Hypothalamus (tissue), 51 donors: ENCODE results near the gene BBX.
"Not testable (repeated sequence)": the region's sequence is repeated elsewhere in the genome, so short reads cannot be mapped to it uniquely, and the experiment has no call there.

ENCODE experiments used
- DNase-seq, 51 donors: peaks; one replicate each; lab custom pipeline; 2025; lab: John Stamatoyannopoulos, UW

The BBX gene

DNA sequence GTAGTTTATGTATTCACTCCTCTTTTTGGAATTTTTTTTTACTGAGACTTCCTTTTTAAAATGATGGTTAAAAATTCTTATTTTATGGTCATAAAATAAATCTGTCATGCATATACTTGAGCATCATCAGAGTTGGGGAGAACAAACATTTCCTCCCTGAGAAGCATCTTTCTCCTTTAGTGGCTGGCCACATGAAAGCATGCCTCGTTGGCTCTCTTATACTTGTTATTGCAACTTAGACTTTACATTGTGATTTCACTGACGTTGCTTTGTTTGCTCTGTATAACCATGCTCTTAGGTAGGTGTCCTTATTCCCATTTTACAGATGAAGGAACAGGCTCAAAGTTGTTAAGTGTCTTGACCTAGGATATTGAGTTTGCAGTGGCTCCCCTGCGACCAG, 18.1 kb downstream of the BBX start:
- no peak for DNase-seq

DNA sequence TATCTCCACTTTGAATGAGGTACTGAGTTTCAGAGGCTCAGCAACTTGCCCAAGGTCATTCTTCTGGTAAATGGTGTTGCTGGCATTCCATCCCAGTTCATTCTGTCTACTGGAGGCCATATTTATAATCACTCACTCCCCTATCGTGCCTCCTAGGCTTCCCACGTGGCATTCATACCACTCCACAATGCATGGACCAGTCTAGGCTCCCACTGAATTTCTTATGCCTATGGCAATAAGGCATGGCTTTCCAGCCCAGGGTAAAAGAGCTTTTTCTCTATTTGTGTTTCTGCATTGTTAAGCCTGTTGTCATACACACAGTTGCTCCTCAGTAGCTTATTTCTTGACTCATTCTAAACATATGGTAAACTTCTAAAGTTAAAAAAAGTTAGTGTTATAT, 19.9 kb downstream of the BBX start:
- DNase-seq = no peak

DNA sequence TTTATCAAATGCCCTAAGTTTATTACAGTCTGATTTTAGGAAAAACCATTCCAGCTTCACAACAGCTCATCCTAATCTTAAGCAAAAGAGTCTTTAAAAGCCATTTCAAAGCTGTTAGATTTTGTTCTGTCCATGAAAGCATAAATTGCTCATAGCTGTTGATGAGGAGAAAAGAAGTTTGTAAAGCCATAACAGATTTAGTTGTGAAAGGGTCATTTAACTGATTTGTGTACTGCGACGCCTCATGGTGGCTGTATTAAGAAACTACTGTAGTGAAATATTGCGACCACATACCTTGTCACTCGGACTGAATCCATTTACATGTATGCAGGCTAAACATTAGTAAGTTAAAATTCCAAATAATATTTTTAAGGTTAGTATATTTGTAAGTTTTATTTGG, 20.9 kb downstream of the BBX start:
- DNase-seq = peak in 7 of 51 donors; percentile 2 to 47 (median 9)

DNA sequence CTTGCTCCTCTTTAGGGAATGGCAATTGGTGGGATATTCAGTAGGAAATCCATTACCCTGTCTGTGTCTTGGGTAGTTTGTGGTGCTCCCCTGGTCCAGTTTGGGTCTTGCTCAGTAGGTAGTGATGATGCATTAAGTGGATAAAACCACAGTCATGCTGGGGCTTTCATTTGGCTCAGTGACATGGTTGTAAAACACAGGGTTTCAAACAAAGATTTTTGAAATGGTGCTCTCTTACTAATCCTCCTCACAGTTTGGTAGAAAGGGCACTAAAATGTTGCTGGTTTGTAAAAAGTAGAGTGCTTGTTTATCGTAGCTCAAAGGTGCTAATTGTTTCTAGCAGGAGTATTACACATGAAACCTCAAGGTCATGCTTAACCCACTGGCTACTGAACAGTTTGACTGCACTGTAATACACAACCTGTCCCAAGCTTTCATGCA, 22.9 kb downstream of the BBX start:
- no peak for DNase-seq

DNA sequence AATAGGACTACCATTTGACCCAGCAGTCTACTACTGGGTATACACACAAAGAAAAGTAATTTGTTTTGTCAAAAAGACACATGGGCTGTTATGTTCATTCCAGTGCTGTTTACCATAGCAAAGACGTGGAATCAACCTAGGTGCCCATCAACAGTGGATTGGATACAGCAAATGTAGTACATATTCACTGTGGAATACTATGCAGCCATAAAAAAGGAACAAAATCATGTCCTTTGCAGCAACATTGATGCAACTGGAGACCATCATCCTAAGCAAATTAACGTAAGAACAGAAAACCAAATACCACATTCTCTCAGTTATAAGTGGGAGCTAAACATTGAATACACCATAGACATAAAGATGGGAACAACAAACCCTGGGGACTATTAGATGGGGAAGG, 25.8 kb downstream of the BBX start:
- DNase-seq = no peak

DNA sequence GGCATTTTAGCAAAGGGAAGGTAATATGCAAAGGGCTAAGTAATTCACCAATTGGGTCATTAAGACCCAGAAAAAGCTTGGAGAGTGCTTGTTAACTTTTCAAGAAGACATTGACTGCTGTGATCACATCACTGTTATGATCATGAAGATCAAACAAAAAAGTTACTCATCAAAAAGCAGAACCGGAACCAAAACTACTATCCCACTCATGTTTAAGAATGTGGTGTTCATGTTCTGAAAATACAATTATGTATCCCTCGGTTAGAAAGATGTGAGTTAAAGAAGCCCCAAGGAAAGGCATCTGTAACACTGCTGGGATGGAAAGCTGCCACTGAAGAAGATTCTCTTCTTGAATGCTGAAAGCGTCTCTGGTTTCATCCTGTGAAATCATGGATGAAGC, 32.6 kb downstream of the BBX start:
- no peak for DNase-seq

DNA sequence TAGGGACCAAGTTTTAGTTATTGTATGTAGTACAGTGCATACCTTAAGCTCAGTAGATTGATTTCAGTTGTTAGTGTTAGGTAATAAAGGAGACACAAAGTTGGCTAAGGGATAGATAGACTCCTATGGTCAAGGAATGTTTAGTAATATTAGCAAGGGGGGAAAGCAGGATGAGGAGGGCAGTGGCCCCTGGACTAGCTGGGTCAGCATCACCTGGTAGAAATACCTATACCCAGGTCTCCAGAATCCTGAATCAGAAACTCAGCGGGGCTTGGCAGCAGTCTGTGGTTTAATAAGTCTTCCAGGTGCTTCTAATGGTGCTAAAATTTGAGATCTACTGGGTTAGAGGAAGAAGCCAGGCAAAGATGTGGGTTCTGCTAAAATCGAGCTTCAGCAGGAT, 35.0 kb downstream of the BBX start:
- no peak for DNase-seq

DNA sequence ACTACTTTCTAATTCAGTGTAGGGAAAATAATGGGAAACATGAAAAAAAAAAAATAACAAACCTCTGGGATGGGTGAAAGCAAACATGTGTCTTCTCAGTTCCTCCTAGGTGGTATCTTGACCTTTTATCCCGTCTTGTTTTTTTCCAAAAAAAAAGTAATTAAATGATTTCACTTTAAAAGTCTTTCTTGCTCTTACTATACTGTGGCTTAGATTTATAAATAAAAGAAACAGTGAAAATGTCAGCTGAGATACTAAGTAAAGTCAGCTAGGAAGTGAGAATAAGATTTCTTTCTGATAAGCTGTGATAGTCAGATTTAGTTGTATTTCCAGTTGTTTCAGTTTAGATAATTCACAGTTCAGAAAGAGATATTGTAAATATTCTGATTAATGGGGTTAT, 37.4 kb downstream of the BBX start:
- DNase-seq = no peak

DNA sequence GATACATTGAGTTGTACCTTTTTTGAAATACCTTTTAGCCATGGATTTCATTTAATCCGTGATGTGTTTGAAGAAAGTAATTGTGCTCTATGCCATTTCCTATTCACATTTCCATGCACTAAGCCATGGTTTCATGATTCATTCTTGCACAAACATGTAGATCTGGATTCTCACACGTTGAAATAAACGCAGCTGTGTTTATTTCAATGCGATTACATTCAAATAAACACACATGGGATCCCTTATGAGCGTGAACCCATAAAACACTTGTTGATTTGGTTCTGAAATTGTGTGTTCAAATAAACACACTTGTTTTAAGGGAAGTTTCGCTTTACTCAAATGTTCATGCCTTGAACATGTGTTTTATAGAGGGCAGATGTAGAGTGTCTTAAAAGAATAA, 39.2 kb downstream of the BBX start:
- DNase-seq = no peak

DNA sequence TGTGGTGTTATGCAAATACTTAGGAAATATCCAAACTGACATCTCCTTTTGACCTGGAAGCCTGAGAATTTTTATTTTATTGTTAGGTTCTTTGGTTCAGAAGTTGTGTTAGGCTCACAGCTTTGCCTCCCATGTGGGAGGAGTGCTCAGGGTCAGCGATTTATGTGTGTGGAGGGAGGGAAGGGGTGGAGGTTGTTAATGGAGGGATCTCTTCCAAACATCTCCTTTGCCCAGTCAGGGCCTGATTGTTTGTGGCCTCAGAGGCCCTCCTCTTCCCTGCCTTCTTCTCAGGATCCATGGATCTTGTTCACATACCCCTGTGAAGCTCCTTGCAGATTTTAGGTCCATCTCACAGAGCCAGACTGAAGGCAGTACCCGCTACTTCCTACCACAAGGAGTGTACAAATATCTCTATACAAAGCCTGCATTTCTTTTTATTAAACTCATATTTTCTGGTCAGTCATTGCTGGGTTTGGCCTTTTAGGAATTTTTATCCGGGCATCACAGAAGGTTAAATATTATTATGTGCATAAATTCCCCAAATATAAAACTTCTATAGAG, 40.3 kb downstream of the BBX start:
- DNase-seq = no peak

DNA sequence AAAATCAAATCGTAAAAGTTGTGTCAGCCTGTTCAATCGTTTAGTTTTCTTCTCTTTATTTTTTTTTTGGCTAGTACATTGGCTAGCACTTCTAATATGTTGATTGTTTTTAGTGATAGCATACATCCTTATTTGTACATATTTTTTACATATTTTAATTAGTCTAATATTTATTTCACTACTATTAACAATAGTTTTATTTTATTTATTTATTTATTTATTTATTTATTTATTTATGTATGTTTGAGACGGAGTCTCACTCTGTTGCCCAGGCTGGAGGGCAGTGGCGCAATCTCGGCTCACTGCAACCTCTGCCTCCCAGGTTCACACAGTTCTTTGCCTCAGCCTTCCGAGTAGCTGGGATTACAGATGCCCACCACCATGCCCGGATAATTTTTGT, 42.5 kb downstream of the BBX start:
- DNase-seq = not testable (repeated sequence)

DNA sequence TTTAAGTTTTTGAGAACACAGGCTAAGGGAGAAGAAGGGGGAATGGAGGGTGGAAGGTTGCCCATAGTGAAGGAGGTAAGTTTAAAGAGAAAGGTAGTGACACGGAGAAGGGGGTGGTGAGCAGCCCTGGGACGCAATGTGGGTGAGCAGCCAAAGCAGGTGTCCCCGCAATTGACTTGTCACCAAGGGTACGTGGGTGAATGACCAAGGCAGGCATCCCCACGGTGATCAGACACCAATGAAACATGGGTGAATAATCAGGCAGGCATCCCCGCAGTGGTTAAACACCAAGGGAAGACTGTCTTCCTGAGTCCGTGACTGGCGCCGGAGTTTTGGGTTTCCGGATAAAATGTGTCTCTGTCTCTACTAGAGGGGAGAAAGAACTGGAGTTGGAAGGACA, 48.3 kb downstream of the BBX start:
- DNase-seq = not testable (repeated sequence)

DNA sequence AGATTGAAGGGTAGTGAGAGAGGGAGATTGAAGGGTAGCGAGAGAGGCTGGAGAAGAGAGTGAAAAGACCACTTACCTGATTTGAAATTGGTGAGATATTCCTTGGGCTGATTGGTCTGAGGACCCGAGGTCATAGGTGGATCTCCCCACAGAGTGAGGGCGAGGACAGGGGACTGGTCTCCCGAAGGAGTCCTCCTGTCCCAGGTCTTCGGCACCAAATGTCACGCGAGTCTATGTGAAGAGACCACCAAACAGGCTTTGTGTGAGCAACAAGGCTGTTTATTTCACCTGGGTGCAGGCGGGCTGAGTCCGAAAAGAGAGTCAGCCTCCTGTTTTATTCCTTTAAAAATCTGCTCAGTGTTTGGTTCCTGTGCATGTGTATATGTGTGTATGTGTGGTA, 48.7 kb downstream of the BBX start:
- DNase-seq = not testable (repeated sequence)

DNA sequence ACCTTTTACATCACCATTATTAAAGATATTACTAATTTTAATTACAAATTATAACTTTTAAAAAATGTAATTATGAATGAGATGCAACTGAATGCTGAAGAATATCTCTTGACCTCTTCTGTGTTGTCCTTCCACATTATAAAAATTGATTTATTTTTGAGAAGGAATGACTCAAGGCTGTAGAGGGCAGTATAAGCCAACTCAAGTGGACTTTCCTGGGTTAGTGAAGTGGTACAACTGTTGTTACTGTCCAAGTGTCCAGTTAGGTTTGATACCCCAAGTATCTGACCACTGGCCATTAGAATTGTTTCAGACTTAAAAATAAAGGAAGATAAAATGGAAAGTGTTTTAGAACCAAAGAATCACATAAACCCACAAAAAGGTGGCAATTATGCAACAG, 51.9 kb downstream of the BBX start:
- DNase-seq = peak in 1 of 51 donors; percentile 26

DNA sequence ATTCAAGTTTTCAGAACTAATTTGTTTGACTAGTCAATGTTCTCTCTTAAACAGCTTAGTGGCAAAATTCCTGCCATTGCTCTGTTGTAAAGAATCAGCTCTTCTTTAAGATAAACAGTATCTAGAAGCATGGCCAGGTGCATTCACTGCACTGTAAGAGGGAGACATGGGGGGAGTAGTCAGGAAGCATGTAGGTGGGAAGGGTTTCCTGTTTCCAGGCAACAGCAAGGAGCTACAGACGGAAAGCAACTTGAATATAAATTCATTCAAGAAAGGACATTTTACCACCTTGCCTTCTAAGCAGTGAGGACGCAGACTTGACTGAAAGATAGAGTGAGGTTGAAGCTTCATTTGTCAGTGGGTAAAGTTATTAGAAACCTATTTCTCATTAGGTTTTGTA, 55.3 kb downstream of the BBX start:
- DNase-seq = no peak

DNA sequence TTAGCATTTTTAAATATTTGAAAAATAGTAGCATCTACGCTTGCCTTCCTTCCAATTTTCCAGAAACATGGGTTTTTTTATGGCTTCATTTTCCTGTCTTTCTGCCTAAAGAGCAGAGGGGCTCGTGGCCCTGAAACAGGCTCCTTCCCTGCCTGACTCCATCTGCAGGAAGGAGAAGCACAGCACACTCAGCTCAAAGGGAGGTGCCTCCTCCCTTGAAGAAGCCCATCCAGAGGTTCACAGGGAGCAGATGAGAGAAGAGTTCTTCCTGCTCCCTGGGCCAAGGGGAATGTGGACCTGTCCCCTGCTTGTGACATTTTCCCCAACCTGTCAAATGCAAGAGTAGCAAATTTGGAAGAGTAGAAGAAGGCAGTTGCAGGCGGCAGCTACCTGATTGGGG, 55.8 kb downstream of the BBX start:
- DNase-seq = no peak

DNA sequence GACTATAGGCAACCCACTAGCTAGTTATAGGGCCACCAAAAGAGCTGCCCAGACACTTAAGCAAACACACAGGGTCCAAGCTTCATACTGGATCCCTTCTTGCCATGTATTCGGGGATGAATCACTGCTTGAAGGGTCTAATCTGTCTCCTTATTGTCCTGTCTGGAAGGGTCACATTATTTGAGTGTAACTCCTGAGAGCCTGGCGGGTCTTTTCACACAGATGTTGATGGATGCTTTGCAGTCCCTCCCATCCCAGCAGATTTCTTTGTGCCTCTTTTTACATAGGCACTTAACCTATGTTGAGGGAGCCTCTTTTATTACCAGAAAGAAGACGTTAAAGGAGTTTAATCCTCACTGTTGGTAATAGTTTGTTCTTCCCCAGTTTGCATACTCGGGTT, 56.6 kb downstream of the BBX start:
- DNase-seq = no peak

DNA sequence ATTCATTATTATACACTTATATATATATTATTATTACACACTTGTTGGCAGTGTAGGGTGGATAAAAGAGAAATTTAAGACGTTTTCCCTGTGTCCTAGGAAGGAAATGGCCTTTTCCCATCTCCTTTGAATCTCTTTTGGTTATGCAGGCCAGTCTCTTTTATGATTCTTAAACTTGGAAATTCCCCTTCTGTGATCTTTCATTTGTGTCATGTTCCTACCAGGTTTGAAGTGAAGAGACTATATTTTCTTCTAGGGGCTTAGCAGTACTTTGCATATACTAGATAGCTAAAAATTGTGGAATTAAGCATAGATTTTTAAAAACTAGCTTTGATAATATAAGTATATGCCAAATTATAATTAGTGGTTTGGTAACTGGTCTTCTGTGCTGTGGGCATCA, 58.5 kb downstream of the BBX start:
- no peak for DNase-seq

DNA sequence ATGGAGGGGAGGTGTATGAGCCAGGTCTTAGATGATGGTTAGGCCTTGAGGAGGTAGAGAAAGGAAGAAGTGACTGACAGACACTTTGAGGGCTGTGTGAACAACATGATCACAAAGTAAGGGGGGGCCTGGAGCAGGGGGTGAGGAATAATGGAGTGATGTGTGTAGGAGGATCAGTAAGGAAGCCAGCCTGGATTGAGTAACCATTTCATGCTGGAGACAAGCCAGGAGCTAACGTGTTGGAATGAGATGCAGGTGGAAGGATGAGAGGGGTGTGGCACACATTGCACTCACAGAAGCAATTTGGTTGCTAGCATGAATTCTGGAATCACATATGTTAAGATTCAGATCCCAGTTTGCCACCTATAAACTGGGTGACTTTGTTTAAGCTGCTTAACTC, 65.5 kb downstream of the BBX start:
- no peak for DNase-seq

DNA sequence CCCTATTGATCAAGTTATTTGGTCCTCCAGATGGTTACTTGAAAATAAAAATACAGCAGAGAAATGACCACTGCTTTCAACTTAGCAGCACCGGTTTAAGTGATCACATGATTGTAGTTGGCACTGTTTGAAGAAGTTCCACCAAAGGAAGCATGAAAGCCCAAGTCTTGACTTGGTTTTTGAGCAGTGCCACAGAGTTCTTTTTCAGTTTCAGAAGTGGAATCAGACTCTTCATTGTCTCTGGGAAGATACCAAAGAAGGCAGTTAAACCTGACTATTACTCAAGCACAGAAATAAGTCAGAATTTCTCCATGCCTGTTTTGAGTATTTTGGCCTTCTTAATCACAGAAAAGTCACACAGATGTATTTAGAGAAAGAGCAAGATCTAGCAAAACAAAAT, 66.7 kb downstream of the BBX start:
- DNase-seq = no peak

DNA sequence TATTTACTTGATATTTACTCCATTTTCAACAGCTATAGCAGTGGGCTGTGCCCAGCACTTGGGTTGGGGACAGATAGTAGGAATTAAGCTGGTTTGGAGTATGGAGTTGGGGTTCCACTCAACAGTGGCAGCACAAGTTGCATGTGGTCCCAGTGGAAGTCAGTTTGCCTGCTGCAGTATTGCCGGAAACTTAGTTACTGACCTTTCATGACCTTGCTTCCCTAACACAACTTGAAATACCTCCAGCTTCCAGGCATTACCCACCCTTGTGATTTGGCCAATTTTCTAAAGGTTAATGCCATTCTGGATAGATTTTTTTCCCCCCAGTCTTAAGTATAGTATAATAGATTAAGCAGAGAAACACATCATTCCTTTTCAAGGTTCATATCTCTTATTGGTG, 68.0 kb downstream of the BBX start:
- no peak for DNase-seq

DNA sequence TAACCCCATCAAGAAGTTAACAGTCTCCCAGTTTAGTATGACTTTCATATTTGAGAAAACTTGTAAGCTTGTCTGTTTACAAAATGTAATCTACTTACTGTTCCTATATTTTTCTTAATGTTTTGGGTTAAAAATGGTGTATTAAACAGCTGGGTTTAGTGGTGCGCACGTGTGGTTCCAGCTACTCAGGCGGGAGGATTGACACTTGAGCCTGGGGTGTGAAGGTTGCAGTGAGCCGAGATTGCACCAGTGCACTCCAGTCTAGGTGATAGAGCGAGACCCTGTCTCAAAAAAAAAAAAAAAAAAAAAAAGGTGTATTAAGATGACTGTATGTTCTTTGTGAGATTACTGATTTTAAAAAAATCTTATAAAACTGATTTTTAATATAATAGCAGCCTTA, 69.3 kb downstream of the BBX start:
- no peak for DNase-seq

DNA sequence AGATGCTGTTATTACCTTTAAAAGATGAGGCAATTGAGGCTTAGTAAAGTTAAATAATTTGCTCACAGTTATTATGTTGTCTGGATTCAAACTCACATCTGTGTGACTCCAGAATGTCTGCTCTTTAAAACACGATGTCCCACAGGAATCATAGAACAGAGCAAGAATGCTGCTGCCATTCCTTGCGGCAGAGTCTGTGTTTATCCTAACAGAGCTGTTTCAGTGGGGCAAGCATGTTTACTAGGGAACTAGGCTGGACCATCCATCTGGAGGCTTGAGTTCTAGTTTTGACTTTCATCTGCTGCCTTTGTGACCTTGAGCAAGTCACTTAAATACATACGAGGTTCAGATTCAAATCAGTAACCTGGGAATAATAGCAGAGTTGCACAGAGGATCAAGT, 72.1 kb downstream of the BBX start:
- DNase-seq = no peak

DNA sequence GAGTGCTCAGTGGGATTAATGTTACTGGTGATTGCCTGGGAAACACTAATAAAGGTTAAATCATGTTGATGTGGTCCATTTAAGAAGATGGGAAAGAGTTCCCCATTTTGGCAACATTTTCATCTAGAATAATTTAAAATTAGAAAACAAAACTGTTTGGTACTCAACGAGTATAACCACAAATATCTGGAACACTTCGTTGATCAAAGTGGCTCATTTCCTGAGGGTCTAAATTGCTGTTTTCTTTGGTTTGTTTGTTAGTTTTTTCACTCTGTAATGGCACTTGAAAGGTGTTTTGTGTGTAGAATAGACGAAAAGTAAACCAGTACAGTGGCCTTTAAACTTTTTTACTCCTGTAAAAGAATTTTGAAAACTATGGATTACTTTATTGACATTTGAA, 73.9 kb downstream of the BBX start:
- no peak for DNase-seq
